Left ventricle myocardium superior (tissue), 1 donor: ENCODE measurements around the gene IL11. TPM values are rescaled to one million over a fixed set of nuclear protein-coding genes. Genes with fewer than 3 reads are reported as not detected.

Experiments used
- ATAC-seq: fragments of 200-7000 bp; cut with Tn5 transposase; one replicate; pipeline ENCODE4 v1.9.1; 2020; ENCODE audit warnings: mild to moderate bottlenecking, moderate library complexity
- DNase-seq: peaks from one replicate; pipeline ENCODE4 v3.0.0-alpha.2; 2020
- intact Hi-C: fragments of 100-400 bp; cut with micrococcal nuclease; formaldehyde crosslinking; loops from one replicate; pipeline ENCODE4 v1.11.0; 2022
- total RNA-seq: library from RNA; stranded (reverse); fragmentation: NEBNext Ultra II Directional; extraction: Animal tissue kit (Norgen Biotek cat#: 25700); gene quantifications from one replicate; pipeline ENCODE4 v1.2.1, GENCODE V29; 2021
- donor health status: DM: no; HTN: yes; CAD: no; lungs with severe emphysema.

Gene IL11
- total RNA-seq, 1 donor from 2014 or later: not detected

- intact Hi-C loops: no loop called here
- DNase-seq (no peak), ATAC-seq (no peak)
Measured at GRCh38 chr19:55391702-55392615, 21.7 kb upstream of the IL11 start.

- DNase-seq (no peak), ATAC-seq (no peak)
- intact Hi-C loops: no loop called here
Measured at GRCh38 chr19:55391191-55391670, 21.0 kb upstream of the IL11 start.

- ATAC-seq (no peak), DNase-seq (no peak)
- intact Hi-C loops: no loop called here
Measured at GRCh38 chr19:55390461-55390880, 20.2 kb upstream of the IL11 start.

- ATAC-seq (no peak), DNase-seq (no peak)
- intact Hi-C loops: no loop called here
Measured at GRCh38 chr19:55389386-55390317, 19.4 kb upstream of the IL11 start.

GRCh38 chr19:55387736-55388497, 17.7 kb upstream of the IL11 start:
- intact Hi-C loops: no loop called here
- no peak for DNase-seq
- no peak for ATAC-seq

GRCh38 chr19:55386493-55386971, 16.3 kb upstream of the IL11 start:
- DNase-seq (no peak), ATAC-seq (no peak)
- intact Hi-C loops: no loop called here

- intact Hi-C loops: no loop called here
- ATAC-seq: peak; percentile 92
Measured at GRCh38 chr19:55385724-55386492, 15.6 kb upstream of the IL11 start, which contains the start of gene RPL28. Gene RPL28, plus strand, starts transcription at chr19:55385932. Its CDS starts 426 bp downstream, at chr19:55386358.

GRCh38 chr19:55384920-55385723, 14.9 kb upstream of the IL11 start:
- peak; percentile 98 for DNase-seq
- intact Hi-C loops: no loop called here
- ATAC-seq: peak; percentile 90

More at GRCh38 chr19:55385724-55386492, 15.6 kb upstream of the IL11 start, which contains the start of gene RPL28:
- DNase-seq: peak; percentile 98

GRCh38 chr19:55384131-55384919, 14.1 kb upstream of the IL11 start, which contains the start of gene TMEM238:
Gene TMEM238, minus strand, starts transcription at chr19:55384292. Its CDS starts 33 bp downstream, at chr19:55384259.
- intact Hi-C loops: no loop called here
- DNase-seq (no peak), ATAC-seq (peak; percentile 2)

- DNase-seq (peak; percentile 76), ATAC-seq (peak; percentile 3)
- intact Hi-C loops: no loop called here
Measured at GRCh38 chr19:55383279-55384130, 13.2 kb upstream of the IL11 start.

GRCh38 chr19:55382522-55383054, 12.3 kb upstream of the IL11 start:
- ATAC-seq: no peak
- no peak for DNase-seq
- intact Hi-C loops: no loop called here

GRCh38 chr19:55382013-55382412, 11.8 kb upstream of the IL11 start:
- ATAC-seq (no peak), DNase-seq (no peak)
- intact Hi-C loops: no loop called here

GRCh38 chr19:55379174-55379573, 8.9 kb upstream of the IL11 start:
- DNase-seq: no peak
- no peak for ATAC-seq
- intact Hi-C loops: no loop called here

- intact Hi-C loops: no loop called here
- DNase-seq (no peak), ATAC-seq (no peak)
Measured at GRCh38 chr19:55377356-55378131, 7.3 kb upstream of the IL11 start.
